Neutrophil (primary cell): ENCODE results near the gene RAC3.

Experiments used
- H3K27ac ChIP-seq: fragments of 200-600 bp; sonication (generic); 2 replicates; pipeline ENCODE4 v1.5.1; 2016; ENCODE audit warnings: mild to moderate bottlenecking, moderate library complexity
- H3K27me3 ChIP-seq: fragments of 200-600 bp; sonication (generic); 2 replicates; pipeline ENCODE4 v1.6.0; 2016; ENCODE audit warnings: mild to moderate bottlenecking
- H3K36me3 ChIP-seq: fragments of 200-600 bp; sonication (generic); 2 replicates; pipeline ENCODE4 v1.5.1; 2017
- H3K4me1 ChIP-seq, 2 experiments: fragments of 200-600 bp in 1 of 2; sonication (generic) in 1 of 2; 1 replicate in 1 of 2; 2 replicates in 1 of 2; pipeline versions ENCODE4 v1.5.1 to v1.6.1; 2013 to 2016; ENCODE audit warnings: low read depth in 1 of 2, low read length in 1 of 2, mild to moderate bottlenecking in 1 of 2, moderate library complexity in 1 of 2; ENCODE audit not compliant: control insufficient read depth in 1 of 2, insufficient read depth in 1 of 2
- H3K4me3 ChIP-seq, 2 experiments: fragments of 200-600 bp in 1 of 2; sonication (generic) in 1 of 2; 1 replicate in 1 of 2; 2 replicates in 1 of 2; pipeline ENCODE4 v1.5.1; 2013 to 2016; ENCODE audit warnings: low read depth in 1 of 2, low read length in 1 of 2, mild to moderate bottlenecking in 1 of 2, moderate library complexity in 1 of 2
- H3K9me3 ChIP-seq: fragments of 200-600 bp; sonication (generic); 2 replicates; pipeline ENCODE4 v1.5.1; 2016
- CTCF ChIP-seq: fragments of 200-600 bp; sonication (generic); IDR thresholded peaks from 2 replicates; pipeline ENCODE4 v1.5.1; 2016; ENCODE audit warnings: antibody characterized with exemption

Gene RAC3

DNA sequence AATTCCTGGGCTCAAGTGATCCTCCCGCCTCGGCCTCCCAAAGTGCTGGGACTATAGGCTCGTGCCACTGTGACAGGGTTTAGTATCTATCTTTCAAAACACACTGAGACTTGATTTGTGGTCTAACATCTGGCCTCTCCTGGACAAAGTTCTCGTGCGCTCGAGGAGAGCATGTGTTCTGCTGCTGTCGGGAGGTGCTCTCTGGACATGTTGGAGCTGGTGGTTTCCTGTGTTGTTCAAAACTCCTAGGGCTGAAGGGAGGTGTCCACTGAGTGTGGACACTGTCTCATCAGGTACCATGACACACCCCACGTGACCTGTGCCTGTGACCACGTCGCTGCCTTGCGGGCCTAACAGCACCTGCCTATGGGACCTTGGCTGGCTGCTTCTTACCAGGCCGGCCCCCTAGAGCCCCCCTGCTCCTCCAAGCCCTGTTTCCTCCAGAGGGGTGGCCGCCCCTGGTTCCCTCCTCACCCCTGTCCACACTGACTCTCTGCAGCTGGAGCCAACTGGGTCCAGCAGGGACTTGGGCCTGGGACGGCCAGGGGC, 14.5 kb downstream of the RAC3 start:
- H3K4me1 ChIP-seq, result peaks cover 6% of the 10 kb centered on the region in 2 experiments
- no peak for TF ChIP-seq CTCF
- H3K27me3 ChIP-seq, result no peaks in the 10 kb centered on the region
- no peak overlapping the region for H3K4me3 ChIP-seq
- no peak overlapping the region for H3K27ac ChIP-seq
- no peaks in the 10 kb centered on the region for H3K9me3 ChIP-seq
- H3K36me3 ChIP-seq, result peaks cover 34% of the 10 kb centered on the region

DNA sequence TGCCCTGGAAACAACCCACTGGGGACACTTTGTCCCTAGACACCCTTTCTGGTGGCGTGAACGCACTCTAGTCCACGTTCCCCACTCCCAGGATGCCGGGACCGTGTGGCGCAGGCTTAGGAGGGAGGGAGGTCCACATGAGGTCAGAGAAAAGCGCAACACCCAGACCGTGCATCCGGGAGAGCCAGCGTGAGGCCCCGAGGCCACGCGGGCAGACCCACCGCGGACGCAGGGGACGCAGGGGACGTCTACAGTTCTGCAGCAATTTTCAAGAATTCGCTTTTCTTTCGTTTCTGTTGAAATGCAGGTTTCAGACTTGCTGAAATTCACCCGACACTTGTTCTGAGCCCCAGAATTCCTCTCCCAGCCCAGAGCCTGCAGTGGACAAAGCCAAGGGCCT, 15.4 kb downstream of the RAC3 start:
- no peak for TF ChIP-seq CTCF
- Histone ChIP-seq H3K4me3 (no peak overlapping the region), H3K4me1 (peaks cover 6 to 8% of the 10 kb centered on the region in 2 experiments), H3K27me3 (no peaks in the 10 kb centered on the region), H3K36me3 (peaks cover 34% of the 10 kb centered on the region), H3K9me3 (no peaks in the 10 kb centered on the region), H3K27ac (no peak overlapping the region)

- no peaks in the 10 kb centered on the region for H3K9me3 ChIP-seq
- no peaks in the 10 kb centered on the region for H3K27me3 ChIP-seq
- H3K36me3 ChIP-seq, result peaks cover 34% of the 10 kb centered on the region
- peaks cover 10 to 12% of the 10 kb centered on the region in 2 experiments for H3K4me1 ChIP-seq
- no peak overlapping the region for H3K4me3 ChIP-seq
- no peak for TF ChIP-seq CTCF
- no peak overlapping the region for H3K27ac ChIP-seq
These were observed 15.9 kb downstream of the RAC3 start for GRCh38 chr17:82047379-82047778.

DNA sequence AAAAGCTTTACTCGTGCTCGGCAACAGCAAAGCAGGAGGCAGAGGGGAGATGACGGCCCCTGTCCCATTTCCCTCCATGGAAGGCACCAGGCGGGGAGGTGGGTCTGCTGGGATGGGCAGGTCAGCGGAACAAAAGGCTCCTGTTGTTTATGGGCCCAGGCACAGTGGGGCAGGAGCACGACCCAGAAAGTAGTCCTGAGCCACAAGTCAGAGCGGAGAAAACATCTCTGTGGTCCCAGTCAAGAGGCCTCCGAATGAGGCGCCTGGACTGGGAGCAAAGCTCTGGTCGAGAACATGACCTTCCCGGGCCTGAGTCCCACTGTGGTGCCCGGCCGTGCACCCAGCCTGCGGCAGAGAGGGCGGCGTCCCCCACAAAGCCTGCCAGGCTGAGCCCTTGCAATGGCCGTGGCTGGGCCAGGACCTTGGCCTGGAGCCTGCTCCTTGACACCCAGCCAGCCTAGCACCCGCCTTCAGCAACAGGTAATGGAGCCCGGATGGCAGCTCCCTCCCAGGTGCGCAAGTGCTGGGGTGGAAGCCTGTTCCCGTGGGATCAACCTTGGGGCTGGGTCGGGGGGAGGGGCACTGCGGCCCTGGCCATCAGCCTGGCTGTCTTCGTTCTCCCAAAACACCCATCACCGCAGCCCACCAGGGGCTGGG, 16.6 kb downstream of the RAC3 start:
- TF ChIP-seq CTCF, result no peak
- Histone ChIP-seq H3K4me3 (no peak overlapping the region), H3K36me3 (peaks cover 34% of the 10 kb centered on the region)

GRCh38 chr17:82048571-82048971, 17.1 kb downstream of the RAC3 start:
- Histone ChIP-seq H3K4me1 (peaks cover 15 to 21% of the 10 kb centered on the region in 2 experiments), H3K9me3 (no peaks in the 10 kb centered on the region), H3K27me3 (no peaks in the 10 kb centered on the region), H3K4me3 (no peak overlapping the region), H3K36me3 (peaks cover 34% of the 10 kb centered on the region), H3K27ac (no peak overlapping the region)
- TF ChIP-seq CTCF, result no peak

More for the DNA sequence above, 16.6 kb downstream of the RAC3 start:
- Histone ChIP-seq H3K9me3 (no peaks in the 10 kb centered on the region), H3K27me3 (no peaks in the 10 kb centered on the region), H3K27ac (no peak overlapping the region), H3K4me1 (peaks cover 15 to 19% of the 10 kb centered on the region in 2 experiments)
